Esophagus squamous epithelium (tissue), 4 donors: Measurements from ENCODE around the gene KLHDC8B.
A peak's percentile ranks its signal among the peaks of the same experiment; 100 is the strongest.

Experiments
- CTCF ChIP-seq, 6 experiments: fragments of 450-650 bp in 4 of 6; fragments of 200-600 bp in 2 of 6; sonication (generic) in 2 of 6; IDR thresholded peaks; one replicate each; pipeline ENCODE4 v1.5.1; 2016 to 2019; ENCODE audit warnings: antibody characterized with exemption in 6 of 6, mild to moderate bottlenecking in 4 of 6, moderate library complexity in 4 of 6
- POLR2A ChIP-seq, 4 donors: fragments of 450-650 bp; IDR thresholded peaks; one replicate each; pipeline ENCODE4 v1.6.1; 2017; ENCODE audit warnings: antibody characterized with exemption in 4 of 4, mild to moderate bottlenecking in 4 of 4, moderate library complexity in 3 of 4

GRCh38 chr3:49132437-49133225 is 38.8 kb upstream of the KLHDC8B start, which contains the start of gene LAMB2:
- peak in 2 of 4 donors; percentile 27 to 46 for TF ChIP-seq POLR2A (IDR thresholded peaks at IDR 0.05)
- peak in 1 of 6 experiments; percentile 22 for TF ChIP-seq CTCF (IDR thresholded peaks at IDR 0.05)
